Vagina (tissue), 2 donors: ENCODE data around the gene STK40.

Experiments used
- CTCF ChIP-seq, 3 experiments: fragments of 450-650 bp in 2 of 3; fragments of 200-600 bp in 1 of 3; sonication (generic) in 1 of 3; IDR thresholded peaks; one replicate each; pipeline ENCODE4 v1.5.1; 2017 to 2019; ENCODE audit warnings: antibody characterized with exemption in 3 of 3, mild to moderate bottlenecking in 2 of 3, moderate library complexity in 2 of 3
- POLR2A ChIP-seq, 2 donors: fragments of 450-650 bp; IDR thresholded peaks; one replicate each; pipeline ENCODE4 v1.6.1; 2017; ENCODE audit warnings: antibody characterized with exemption in 2 of 2, mild to moderate bottlenecking in 2 of 2, moderate library complexity in 2 of 2
- POLR2AphosphoS5 ChIP-seq, 2 donors: sonication (generic); formaldehyde crosslinking; IDR thresholded peaks; one replicate each; pipeline ENCODE4 v1.9.0; 2017; ENCODE audit warnings: antibody characterized with exemption in 2 of 2, mild to moderate bottlenecking in 2 of 2, low read depth in 1 of 2; ENCODE audit not compliant: insufficient read depth in 1 of 2

DNA sequence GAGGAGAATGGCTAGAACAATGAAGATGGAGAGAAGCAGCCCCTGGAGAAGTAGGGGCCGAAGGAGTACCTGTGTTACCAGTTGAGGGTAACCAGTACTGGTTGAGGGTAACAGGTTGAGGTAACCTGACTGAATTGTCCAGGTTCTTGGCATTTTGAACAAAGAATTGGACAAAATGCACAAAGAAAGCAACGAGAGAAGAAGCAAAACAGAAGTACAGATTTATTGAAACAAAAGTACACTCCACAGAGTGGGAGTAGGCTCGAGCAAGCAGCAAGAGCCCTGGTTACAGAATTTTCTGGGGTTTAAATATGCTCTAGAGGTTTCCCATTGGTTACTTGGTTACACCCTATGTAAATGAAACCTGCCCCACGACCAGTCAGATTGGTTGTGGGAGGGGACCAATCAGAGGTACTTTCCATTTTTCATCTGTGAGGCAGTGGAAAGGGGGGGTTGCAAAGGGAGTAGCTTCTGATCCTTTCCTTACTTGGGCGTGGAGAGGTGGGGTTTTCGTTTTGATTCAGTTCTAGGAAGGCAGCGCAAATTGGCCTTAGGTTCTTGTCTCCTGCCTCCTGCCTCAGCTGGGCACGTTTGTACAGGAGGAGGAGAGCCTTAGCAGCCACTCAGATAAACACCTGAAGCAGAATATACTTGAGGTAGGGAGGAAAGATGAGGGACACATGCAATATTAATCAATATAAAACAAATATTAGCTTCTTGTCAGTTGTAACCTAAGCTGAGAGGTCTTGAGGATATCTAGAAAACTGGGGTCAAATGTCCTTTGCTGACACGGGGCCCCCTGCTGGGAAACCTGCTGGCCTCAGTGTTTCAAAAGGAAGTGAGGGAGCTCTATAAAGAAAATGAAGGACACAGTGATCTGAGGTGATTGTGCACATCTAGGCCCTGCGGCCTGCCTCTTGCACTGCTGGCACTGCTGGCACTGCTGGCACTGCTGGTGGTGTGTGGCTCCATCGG, 26.2 kb upstream of the STK40 start:
- TF ChIP-seq CTCF (IDR thresholded peaks at IDR 0.05) (no peak), POLR2AphosphoS5 (IDR thresholded peaks at IDR 0.05; ENCODE audit: insufficient read depth in 1 of 2, low read depth in 1 of 2) (no peak), POLR2A (IDR thresholded peaks at IDR 0.05) (no peak)
